NT2/D1 (cell line): ENCODE measurements around the gene ADGRD1.
"Not testable (repeated sequence)": the region's sequence is repeated elsewhere in the genome, so short reads cannot be mapped to it uniquely, and the experiment has no call there.

Experiments used
- DNase-seq: peaks from one replicate; pipeline ENCODE4 v3.0.0-alpha.2; 2011; ENCODE audit warnings: low read depth, low spot score
- H3K27me3 ChIP-seq: 2 replicates; pipeline ENCODE4 v1.6.0; 2011; ENCODE audit warnings: mild to moderate bottlenecking; ENCODE audit not compliant: insufficient read length, insufficient read depth
- H3K36me3 ChIP-seq: 2 replicates; pipeline ENCODE4 v1.6.1; 2011; ENCODE audit warnings: mild to moderate bottlenecking, low read length, mixed read lengths; ENCODE audit not compliant: insufficient read depth, insufficient read length
- H3K4me1 ChIP-seq: 2 replicates; pipeline ENCODE4 v1.5.1; 2011; ENCODE audit not compliant: insufficient read depth, insufficient read length
- H3K4me3 ChIP-seq: 2 replicates; pipeline ENCODE4 v1.5.1; 2011; ENCODE audit warnings: low read depth; ENCODE audit not compliant: insufficient read length
- H3K9ac ChIP-seq: 2 replicates; pipeline ENCODE4 v1.6.0; 2011; ENCODE audit warnings: low read depth; ENCODE audit not compliant: insufficient read length
- H3K9me3 ChIP-seq: 2 replicates; pipeline ENCODE4 v1.5.1; 2011; ENCODE audit warnings: mild to moderate bottlenecking, low read length; ENCODE audit not compliant: insufficient read depth
- SUZ12 ChIP-seq: IDR thresholded peaks from 2 replicates; pipeline ENCODE4 v1.6.1; 2011; ENCODE audit not compliant: insufficient read length, insufficient read depth; ENCODE audit errors: extremely low read depth
- YY1 ChIP-seq: IDR thresholded peaks from 2 replicates; pipeline ENCODE4 v1.6.1; 2011; ENCODE audit not compliant: insufficient read length, insufficient read depth
- ZNF274 ChIP-seq: IDR thresholded peaks from 2 replicates; pipeline ENCODE4 v1.6.1; 2011; ENCODE audit warnings: mild to moderate bottlenecking, low read depth, low read length

ADGRD1 gene

GRCh38 chr12:131117438-131118245, 163.9 kb downstream of the ADGRD1 start:
- H3K4me3 ChIP-seq, result no peak overlapping the region
- H3K9ac ChIP-seq, result no peak overlapping the region
- H3K9me3 ChIP-seq, result no peaks in the 10 kb centered on the region
- no peak for DNase-seq
- TF ChIP-seq SUZ12 (no peak), ZNF274 (no peak), YY1 (no peak)
- no peaks in the 10 kb centered on the region for H3K36me3 ChIP-seq
- peaks cover 10% of the 10 kb centered on the region for H3K4me1 ChIP-seq
- no peaks in the 10 kb centered on the region for H3K27me3 ChIP-seq

GRCh38 chr12:131118371-131118770, 164.7 kb downstream of the ADGRD1 start:
- Histone ChIP-seq H3K9me3 (no peaks in the 10 kb centered on the region), H3K27me3 (no peaks in the 10 kb centered on the region), H3K4me3 (no peak overlapping the region), H3K36me3 (no peaks in the 10 kb centered on the region), H3K4me1 (peaks cover 10% of the 10 kb centered on the region), H3K9ac (no peak overlapping the region)
- DNase-seq, result no peak
- TF ChIP-seq YY1 (no peak), ZNF274 (no peak), SUZ12 (no peak)

GRCh38 chr12:131119345-131119744, 165.6 kb downstream of the ADGRD1 start:
- not testable (repeated sequence) for H3K27me3 ChIP-seq, H3K9ac ChIP-seq, H3K36me3 ChIP-seq, H3K4me3 ChIP-seq, H3K9me3 ChIP-seq, DNase-seq, H3K4me1 ChIP-seq

- peaks cover 2% of the 10 kb centered on the region for H3K4me1 ChIP-seq
- no peak overlapping the region for H3K9ac ChIP-seq
- H3K27me3 ChIP-seq, result no peaks in the 10 kb centered on the region
- TF ChIP-seq ZNF274, result no peak
- no peak for TF ChIP-seq YY1
- no peak for TF ChIP-seq SUZ12
- DNase-seq, result no peak
- H3K36me3 ChIP-seq, result no peaks in the 10 kb centered on the region
- H3K9me3 ChIP-seq, result no peaks in the 10 kb centered on the region
- no peak overlapping the region for H3K4me3 ChIP-seq
These were observed 166.2 kb downstream of the ADGRD1 start for GRCh38 chr12:131119936-131120335.

GRCh38 chr12:131120831-131121271, 167.1 kb downstream of the ADGRD1 start:
- no peak for DNase-seq
- TF ChIP-seq ZNF274 (no peak), YY1 (no peak), SUZ12 (no peak)
- Histone ChIP-seq H3K9ac (no peak overlapping the region), H3K27me3 (no peaks in the 10 kb centered on the region), H3K4me1 (peaks cover 2% of the 10 kb centered on the region), H3K4me3 (no peak overlapping the region), H3K9me3 (no peaks in the 10 kb centered on the region), H3K36me3 (no peaks in the 10 kb centered on the region)

- DNase-seq, result no peak
- H3K4me1 ChIP-seq, result peaks cover under 1% of the 10 kb centered on the region
- no peak overlapping the region for H3K9ac ChIP-seq
- no peak overlapping the region for H3K4me3 ChIP-seq
- no peaks in the 10 kb centered on the region for H3K27me3 ChIP-seq
- H3K36me3 ChIP-seq, result no peaks in the 10 kb centered on the region
- TF ChIP-seq SUZ12 (no peak), YY1 (no peak), ZNF274 (no peak)
- H3K9me3 ChIP-seq, result no peaks in the 10 kb centered on the region
These were observed 168.1 kb downstream of the ADGRD1 start for GRCh38 chr12:131121705-131122405.

GRCh38 chr12:131122631-131123030, 168.9 kb downstream of the ADGRD1 start:
- H3K9me3 ChIP-seq, result no peaks in the 10 kb centered on the region

More at GRCh38 chr12:131122631-131123030, 168.9 kb downstream of the ADGRD1 start:
- no peak overlapping the region for H3K9ac ChIP-seq
- no peaks in the 10 kb centered on the region for H3K27me3 ChIP-seq
- H3K36me3 ChIP-seq, result no peaks in the 10 kb centered on the region
- no peak overlapping the region for H3K4me3 ChIP-seq
- TF ChIP-seq SUZ12 (no peak), YY1 (no peak), ZNF274 (no peak)
- H3K4me1 ChIP-seq, result no peaks in the 10 kb centered on the region
- DNase-seq, result no peak
